T-helper 2 cell (primary cell): ENCODE results near the gene PROSER1.
A peak's percentile ranks its signal among the peaks of the same experiment; 100 is the strongest.
"Not testable (repeated sequence)": the region's sequence is repeated elsewhere in the genome, so short reads cannot be mapped to it uniquely, and the experiment has no call there.

ENCODE experiments used
- DNase-seq, 5 experiments: peaks; one replicate each; pipeline versions ENCODE4 v3.0.0 to v3.0.0-alpha.2; 2012 to 2022
- total RNA-seq, 2 donors: gene quantifications; one replicate each; lab custom pipeline; 2026; lab: John Stamatoyannopoulos, UW

PROSER1 gene
- total RNA-seq = 16.4 to 20.3 reads per million in 2 donors

GRCh38 chr13:39037880-39038568 is at the start of gene PROSER1, which contains the start of gene NHLRC3:
PROSER1 (minus strand) TSS chr13:39038089; CDS start chr13:39037242, 847 bp downstream.
NHLRC3 (plus strand) TSS chr13:39038456; CDS start chr13:39038640, 184 bp downstream.
- DNase-seq = peak; percentile 48 to 91 (median 70)

- not testable (repeated sequence) for DNase-seq
Observed at GRCh38 chr13:39086251-39086945, 48.5 kb upstream of the PROSER1 start.

- DNase-seq = no peak
Observed at GRCh38 chr13:39073983-39074382, 36.1 kb upstream of the PROSER1 start.

GRCh38 chr13:39072842-39073241 is 35.0 kb upstream of the PROSER1 start:
- no peak for DNase-seq

GRCh38 chr13:39062004-39062403 is 24.1 kb upstream of the PROSER1 start:
- no peak for DNase-seq

- DNase-seq = no peak
Observed at GRCh38 chr13:39058040-39058439, 20.2 kb upstream of the PROSER1 start.

- no peak for DNase-seq
Observed at GRCh38 chr13:39056018-39056417, 18.1 kb upstream of the PROSER1 start.

GRCh38 chr13:39054112-39054511 is 16.2 kb upstream of the PROSER1 start:
- DNase-seq = no peak

- DNase-seq = no peak
Observed at GRCh38 chr13:39052944-39053343, 15.1 kb upstream of the PROSER1 start.

- DNase-seq = peak in 1 of 5 experiments; percentile 57
Observed at GRCh38 chr13:39051157-39051556, 13.3 kb upstream of the PROSER1 start.

- no peak for DNase-seq
Observed at GRCh38 chr13:39049274-39049673, 11.4 kb upstream of the PROSER1 start.

- DNase-seq = no peak
Observed at GRCh38 chr13:39048806-39049205, 10.9 kb upstream of the PROSER1 start.

GRCh38 chr13:39047560-39047959 is 9.7 kb upstream of the PROSER1 start:
- no peak for DNase-seq

- DNase-seq = no peak
Observed at GRCh38 chr13:39044536-39044935, 6.6 kb upstream of the PROSER1 start.

- DNase-seq = no peak
Observed at GRCh38 chr13:39040206-39040605, 2.3 kb upstream of the PROSER1 start.

GRCh38 chr13:39039041-39039440 is 1.2 kb upstream of the PROSER1 start:
- peak in 1 of 5 experiments; percentile 29 for DNase-seq

GRCh38 chr13:39038569-39039030 is 711 bp upstream of the PROSER1 start:
- DNase-seq = peak; percentile 9 to 88 (median 40)

GRCh38 chr13:39037410-39037879 is 444 bp downstream of the PROSER1 start:
- DNase-seq = no peak

GRCh38 chr13:39036212-39036611 is 1.7 kb downstream of the PROSER1 start:
- peak in 1 of 5 experiments; percentile 57 for DNase-seq

- DNase-seq = no peak
Observed at GRCh38 chr13:39035799-39036198, 2.1 kb downstream of the PROSER1 start.

- DNase-seq = no peak
Observed at GRCh38 chr13:39035204-39035603, 2.7 kb downstream of the PROSER1 start.

GRCh38 chr13:39034085-39034484 is 3.8 kb downstream of the PROSER1 start:
- no peak for DNase-seq

GRCh38 chr13:39032150-39032549 is 5.7 kb downstream of the PROSER1 start:
- no peak for DNase-seq

- no peak for DNase-seq
Observed at GRCh38 chr13:39025433-39025839, 12.5 kb downstream of the PROSER1 start.
